Body of pancreas (tissue), 4 donors: Measurements from ENCODE around the gene ICA1L. TPM values are rescaled to one million over a fixed set of nuclear protein-coding genes. Genes with fewer than 3 reads are reported as not detected.

Source experiments
- ATAC-seq: fragments of 150-250 bp; one replicate; pipeline ENCODE4 v1.9.1; 2016
- DNase-seq, 4 donors: peaks; one replicate each; pipeline ENCODE4 v3.0.0-alpha.2; 2019
- H3K27ac ChIP-seq, 4 donors: fragments of 200-600 bp; sonication (generic); 1 replicate in 3 of 4; 2 replicates in 1 of 4; pipeline versions ENCODE4 v1.5.1 to v1.6.1; 2016 to 2019; ENCODE audit warnings: mild to moderate bottlenecking in 1 of 4, mixed read lengths in 1 of 4, moderate library complexity in 1 of 4
- H3K27me3 ChIP-seq, 2 donors: fragments of 200-600 bp; sonication (generic); one replicate each; pipeline ENCODE4 v1.6.0; 2016; ENCODE audit warnings: mild to moderate bottlenecking in 1 of 2
- H3K36me3 ChIP-seq, 2 donors: fragments of 200-600 bp; sonication (generic); replicated peaks in 1 of 2; 2 replicates each; pipeline ENCODE4 v1.5.1; 2016; ENCODE audit warnings: low read depth in 2 of 2; ENCODE audit not compliant: insufficient read depth in 1 of 2
- H3K4me1 ChIP-seq: fragments of 200-600 bp; sonication (generic); one replicate; pipeline ENCODE4 v1.6.0; 2016
- H3K4me3 ChIP-seq, 2 donors: fragments of 200-600 bp; sonication (generic); 1 replicate in 1 of 2; 2 replicates in 1 of 2; pipeline ENCODE4 v1.5.1; 2016 to 2019
- H3K9me3 ChIP-seq, 3 donors: fragments of 200-600 bp; sonication (generic); 1 replicate in 2 of 3; 2 replicates in 1 of 3; pipeline ENCODE4 v1.5.1; 2016
- CTCF ChIP-seq, 7 experiments: fragments of 450-650 bp in 4 of 7; fragments of 200-600 bp in 3 of 7; sonication (generic) in 3 of 7; IDR thresholded peaks; one replicate each; pipeline ENCODE4 v1.5.1; 2016 to 2019; ENCODE audit warnings: antibody characterized with exemption in 7 of 7
- POLR2A ChIP-seq, 3 donors: fragments of 450-650 bp; IDR thresholded peaks; one replicate each; pipeline ENCODE4 v1.6.1; 2016; ENCODE audit warnings: antibody characterized with exemption in 3 of 3, mild to moderate bottlenecking in 2 of 3
- WGBS, 2 donors: methylation state at CpG; one replicate each; pipeline ENCODE4 v1.1.5; 2017; 5-methylcytosine and 5-hydroxymethylcytosine counted together
- intact Hi-C: fragments of 100-400 bp; cut with DNase I; formaldehyde crosslinking; loops from one replicate; pipeline ENCODE4 v1.15.1; 2023
- total RNA-seq, 2 donors: library from RNA; depleted of rRNA; stranded (reverse); fragments of >200 nt; gene quantifications; one replicate each; pipeline ENCODE4 v1.1.0, GENCODE V29; 2016

Gene ICA1L
- total RNA-seq, 2 donors from 2014 or later, result 6.7 to 34.6 TPM

DNA sequence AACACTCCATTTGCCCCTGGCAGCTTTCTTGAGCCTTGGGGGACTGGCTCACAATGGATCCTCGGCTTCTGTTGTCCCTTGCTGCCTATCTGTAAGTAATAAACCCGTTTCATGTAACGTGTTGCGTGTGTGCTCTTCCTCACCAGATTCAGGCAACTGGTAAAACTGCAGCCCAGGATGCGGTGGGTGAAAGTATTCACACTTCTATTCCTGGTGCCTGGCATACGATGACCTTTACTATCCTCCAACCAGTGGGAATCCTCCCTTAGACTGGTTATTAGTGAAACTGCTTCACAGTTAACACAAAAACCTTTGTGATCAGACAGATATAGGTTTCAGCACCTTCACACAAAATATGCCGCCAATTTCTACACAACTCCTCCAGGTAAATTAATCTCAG, 13.6 kb upstream of the ICA1L start:
- intact Hi-C loops, result no loop called here
- Histone ChIP-seq H3K36me3 (peaks cover 0 to 14% of the 10 kb centered on the region in 2 donors), H3K4me3 (no peak overlapping the region), H3K27me3 (no peaks in the 10 kb centered on the region), H3K4me1 (no peaks in the 10 kb centered on the region), H3K9me3 (no peaks in the 10 kb centered on the region), H3K27ac (no peak overlapping the region)
- DNase-seq (no peak), ATAC-seq (no peak)
- no peak for TF ChIP-seq POLR2A (IDR thresholded peaks at IDR 0.05)
- no peak for TF ChIP-seq CTCF (IDR thresholded peaks at IDR 0.05)
- 83 to 87% methylated on average over 7 of the region's 7 CpGs for WGBS, 2 donors

- intact Hi-C loops, result no loop called here
- 73 to 82% methylated on average over 5 of the region's 5 CpGs for WGBS, 2 donors
- H3K36me3 ChIP-seq, result peaks cover 0 to 9% of the 10 kb centered on the region in 2 donors
- ATAC-seq (no peak), DNase-seq (no peak)
- no peak overlapping the region for H3K4me3 ChIP-seq
- TF ChIP-seq POLR2A (IDR thresholded peaks at IDR 0.05), result no peak
- no peak for TF ChIP-seq CTCF (IDR thresholded peaks at IDR 0.05)
- H3K9me3 ChIP-seq, result no peaks in the 10 kb centered on the region
- no peaks in the 10 kb centered on the region for H3K27me3 ChIP-seq
- no peaks in the 10 kb centered on the region for H3K4me1 ChIP-seq
- H3K27ac ChIP-seq, result no peak overlapping the region
Observed at GRCh38 chr2:202883987-202884675, 12.6 kb upstream of the ICA1L start.

GRCh38 chr2:202881570-202881969, 10.0 kb upstream of the ICA1L start:
- no peak for ATAC-seq
- no peak for DNase-seq
- Histone ChIP-seq H3K4me3 (no peak overlapping the region), H3K4me1 (no peaks in the 10 kb centered on the region), H3K27me3 (no peaks in the 10 kb centered on the region), H3K36me3 (peaks cover 0 to 9% of the 10 kb centered on the region in 2 donors), H3K9me3 (no peaks in the 10 kb centered on the region), H3K27ac (no peak overlapping the region)
- TF ChIP-seq POLR2A (IDR thresholded peaks at IDR 0.05) (no peak), CTCF (IDR thresholded peaks at IDR 0.05) (no peak)
- WGBS, 2 donors, result 83 to 90% methylated on average over 4 of the region's 4 CpGs
- intact Hi-C loops, result no loop called here

- Histone ChIP-seq H3K27ac (no peak overlapping the region), H3K4me1 (no peaks in the 10 kb centered on the region), H3K36me3 (peaks cover 0 to 3% of the 10 kb centered on the region in 2 donors), H3K27me3 (no peaks in the 10 kb centered on the region), H3K9me3 (no peaks in the 10 kb centered on the region), H3K4me3 (no peak overlapping the region)
- intact Hi-C loops, result no loop called here
- TF ChIP-seq POLR2A (IDR thresholded peaks at IDR 0.05) (no peak), CTCF (IDR thresholded peaks at IDR 0.05) (no peak)
- no peak for ATAC-seq
- no peak for DNase-seq
- 93 to 96% methylated on average over 2 of the region's 2 CpGs for WGBS, 2 donors
Observed at GRCh38 chr2:202877699-202878098, 6.1 kb upstream of the ICA1L start.
